Measurements from ENCODE around the gene ZFHX3. TPM values are rescaled to one million over a fixed set of nuclear protein-coding genes. Genes with fewer than 3 reads are reported as not detected.

The ZFHX3 gene
- total RNA-seq, 1 experiment from 2014 or later = 1.5 TPM

DNA sequence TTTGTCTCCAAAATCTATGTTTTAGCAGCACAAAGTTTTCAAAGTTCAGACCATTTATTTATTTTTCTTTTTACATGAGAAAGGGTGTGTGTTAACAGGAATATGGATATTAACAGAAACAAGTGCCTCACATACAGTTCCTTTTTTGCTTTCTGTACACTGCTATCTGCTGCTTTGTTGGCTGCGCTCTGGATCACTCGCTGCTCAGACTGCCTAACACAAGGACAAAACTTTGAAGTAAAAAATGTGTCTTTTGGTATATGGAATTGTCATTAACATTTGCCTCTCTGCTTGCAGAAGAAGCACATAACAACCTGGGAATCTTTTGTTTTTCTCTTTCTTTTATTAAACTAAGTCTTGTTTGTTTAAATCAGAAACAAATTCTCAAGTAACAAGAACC lies 262.8 kb downstream of the ZFHX3 start:
- Histone ChIP-seq H2AK5ac (ENCODE audit: insufficient read length, low read length) (no peak overlapping the region), H3K79me2 (ENCODE audit: insufficient read depth, low read length) (no peaks in the 10 kb centered on the region), H3K4me1 (ENCODE audit: insufficient read depth, low read length) (0 out of 2 replicates have a peak, but pooled peaks cover 3% of the 10 kb centered on the region), H3K4ac (ENCODE audit: low read depth, low read length) (no peak overlapping the region), H3T11ph (ENCODE audit: low read length) (no peak overlapping the region), H3K4me2 (ENCODE audit: insufficient read depth, insufficient read length, low read length) (no peak overlapping the region), H3K9me3 (ENCODE audit: control insufficient read depth, low read depth, low read length) (no peaks in the 10 kb centered on the region), H3K14ac (ENCODE audit: insufficient read depth, low read length) (no peak overlapping the region), H3K23me2 (ENCODE audit: insufficient read length, low read depth, low read length, poor library complexity, severe bottlenecking) (peaks cover 12% of the 10 kb centered on the region), H4K8ac (replicated peaks; ENCODE audit: insufficient read length, low read depth, low read length) (no peak overlapping the region), H4K91ac (ENCODE audit: insufficient read length, low read depth, low read length) (no peak overlapping the region), H2BK20ac (ENCODE audit: low read depth, low read length, poor library complexity, severe bottlenecking) (no peak overlapping the region), H3K18ac (ENCODE audit: insufficient read length, low read depth, low read length) (no peak overlapping the region), H3K23ac (ENCODE audit: insufficient read length, low read depth, low read length) (no peak overlapping the region), H3K56ac (ENCODE audit: insufficient read length, low read depth, low read length) (no peak overlapping the region), H4K5ac (ENCODE audit: insufficient read length, low read depth, low read length) (no peak overlapping the region), H3K27ac (ENCODE audit: insufficient read length, low read depth, low read length) (no peak overlapping the region), H2BK12ac (ENCODE audit: insufficient read length, low read depth, low read length) (no peak overlapping the region), H2BK5ac (ENCODE audit: insufficient read length, low read length) (no peak overlapping the region), H3K9ac (ENCODE audit: extremely low read depth, insufficient read length, low read length) (no peak overlapping the region), H4K20me1 (ENCODE audit: control insufficient read depth, insufficient read depth, insufficient read length) (no peaks in the 10 kb centered on the region), H2AFZ (ENCODE audit: low read length) (no peak overlapping the region), H2BK120ac (ENCODE audit: low read depth, low read length, poor library complexity, severe bottlenecking) (no peak overlapping the region), H3K79me1 (ENCODE audit: insufficient read depth, low read depth, low read length, poor library complexity, severe bottlenecking) (no peaks in the 10 kb centered on the region), H2BK15ac (ENCODE audit: low read depth, low read length) (no peak overlapping the region), H3K27me3 (ENCODE audit: insufficient read depth, low read length) (no peaks in the 10 kb centered on the region)
- peaks cover 0 to 3% of the 10 kb centered on the region in 2 experiments; a peak in 2 of 5 replicates for H3K9me3 Mint-ChIP-seq
- H3K36me3 Mint-ChIP-seq (ENCODE audit: insufficient read depth in 1 of 3, low read depth in 3 of 3) = peaks cover 0 to 9% (median 0%) of the 10 kb centered on the region in 3 experiments; a peak in 2 of 7 replicates
- H3K27ac Mint-ChIP-seq = no peak overlapping the region
- H3K27me3 Mint-ChIP-seq (ENCODE audit: low read depth) = peaks cover 33% of the 10 kb centered on the region
- TF ChIP-seq, protein P1, sequence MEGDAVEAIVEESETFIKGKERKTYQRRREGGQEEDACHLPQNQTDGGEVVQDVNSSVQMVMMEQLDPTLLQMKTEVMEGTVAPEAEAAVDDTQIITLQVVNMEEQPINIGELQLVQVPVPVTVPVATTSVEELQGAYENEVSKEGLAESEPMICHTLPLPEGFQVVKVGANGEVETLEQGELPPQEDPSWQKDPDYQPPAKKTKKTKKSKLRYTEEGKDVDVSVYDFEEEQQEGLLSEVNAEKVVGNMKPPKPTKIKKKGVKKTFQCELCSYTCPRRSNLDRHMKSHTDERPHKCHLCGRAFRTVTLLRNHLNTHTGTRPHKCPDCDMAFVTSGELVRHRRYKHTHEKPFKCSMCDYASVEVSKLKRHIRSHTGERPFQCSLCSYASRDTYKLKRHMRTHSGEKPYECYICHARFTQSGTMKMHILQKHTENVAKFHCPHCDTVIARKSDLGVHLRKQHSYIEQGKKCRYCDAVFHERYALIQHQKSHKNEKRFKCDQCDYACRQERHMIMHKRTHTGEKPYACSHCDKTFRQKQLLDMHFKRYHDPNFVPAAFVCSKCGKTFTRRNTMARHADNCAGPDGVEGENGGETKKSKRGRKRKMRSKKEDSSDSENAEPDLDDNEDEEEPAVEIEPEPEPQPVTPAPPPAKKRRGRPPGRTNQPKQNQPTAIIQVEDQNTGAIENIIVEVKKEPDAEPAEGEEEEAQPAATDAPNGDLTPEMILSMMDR (conservative IDR thresholded peaks at IDR 0.05) = no peak
- H3K4me3 Mint-ChIP-seq = no peak overlapping the region
- DNase-seq = no peak
- no CpG with 5 or more reads among the region's 2 CpGs for WGBS (ENCODE audit: extremely low coverage, insufficient read length, low lambda C conversion rate)
- peaks cover 33 to 34% of the 10 kb centered on the region in 2 experiments for H3K4me1 Mint-ChIP-seq

Data from H9 (cell line).